RKO (cell line): Measurements from ENCODE around the gene THSD7B.
"Not testable (repeated sequence)": the region's sequence is repeated elsewhere in the genome, so short reads cannot be mapped to it uniquely, and the experiment has no call there.

ENCODE experiments used
- DNase-seq: peaks from one replicate; pipeline ENCODE4 v3.0.0-alpha.2; 2016; ENCODE audit warnings: low spot score

The THSD7B gene

GRCh38 chr2:136957044-136957443 is 191.7 kb downstream of the THSD7B start:
- no peak for DNase-seq

- DNase-seq: no peak
Observed at GRCh38 chr2:136962105-136962725, 196.9 kb downstream of the THSD7B start.

- DNase-seq: no peak
Observed at GRCh38 chr2:136966485-136966884, 201.1 kb downstream of the THSD7B start.

- DNase-seq: no peak
Observed at GRCh38 chr2:136980303-136980702, 215.0 kb downstream of the THSD7B start.

GRCh38 chr2:136981689-136982088 is 216.3 kb downstream of the THSD7B start:
- DNase-seq: not testable (repeated sequence)

GRCh38 chr2:136985044-136985443 is 219.7 kb downstream of the THSD7B start:
- no peak for DNase-seq

- no peak for DNase-seq
Observed at GRCh38 chr2:136986605-136987221, 221.4 kb downstream of the THSD7B start.

GRCh38 chr2:136990316-136990715 is 225.0 kb downstream of the THSD7B start:
- DNase-seq: no peak

- DNase-seq: no peak
Observed at GRCh38 chr2:136994793-136995192, 229.4 kb downstream of the THSD7B start.

GRCh38 chr2:136997557-136997956 is 232.2 kb downstream of the THSD7B start:
- peak; percentile 36 for DNase-seq

GRCh38 chr2:137000811-137001210 is 235.5 kb downstream of the THSD7B start:
- no peak for DNase-seq

- no peak for DNase-seq
Observed at GRCh38 chr2:137002896-137003295, 237.6 kb downstream of the THSD7B start.

- DNase-seq: no peak
Observed at GRCh38 chr2:137005210-137005609, 239.9 kb downstream of the THSD7B start.

GRCh38 chr2:137007938-137008337 is 242.6 kb downstream of the THSD7B start:
- DNase-seq: no peak

GRCh38 chr2:137009953-137010352 is 244.6 kb downstream of the THSD7B start:
- no peak for DNase-seq

GRCh38 chr2:137020452-137021196 is 255.3 kb downstream of the THSD7B start:
- DNase-seq: no peak

- no peak for DNase-seq
Observed at GRCh38 chr2:137021763-137022162, 256.4 kb downstream of the THSD7B start.

GRCh38 chr2:137023205-137023604 is 257.9 kb downstream of the THSD7B start:
- no peak for DNase-seq

GRCh38 chr2:137031731-137032130 is 266.4 kb downstream of the THSD7B start:
- DNase-seq: no peak

- DNase-seq: no peak
Observed at GRCh38 chr2:137036619-137037018, 271.3 kb downstream of the THSD7B start.

GRCh38 chr2:137039482-137040152 is 274.3 kb downstream of the THSD7B start:
- DNase-seq: no peak

GRCh38 chr2:137047369-137047768 is 282.0 kb downstream of the THSD7B start:
- DNase-seq: no peak

GRCh38 chr2:137048455-137048854 is 283.1 kb downstream of the THSD7B start:
- DNase-seq: no peak
